ENCODE data around the gene TLE4.
"Not testable (repeated sequence)": the region's sequence is repeated elsewhere in the genome, so short reads cannot be mapped to it uniquely, and the experiment has no call there.

TLE4 gene

DNA sequence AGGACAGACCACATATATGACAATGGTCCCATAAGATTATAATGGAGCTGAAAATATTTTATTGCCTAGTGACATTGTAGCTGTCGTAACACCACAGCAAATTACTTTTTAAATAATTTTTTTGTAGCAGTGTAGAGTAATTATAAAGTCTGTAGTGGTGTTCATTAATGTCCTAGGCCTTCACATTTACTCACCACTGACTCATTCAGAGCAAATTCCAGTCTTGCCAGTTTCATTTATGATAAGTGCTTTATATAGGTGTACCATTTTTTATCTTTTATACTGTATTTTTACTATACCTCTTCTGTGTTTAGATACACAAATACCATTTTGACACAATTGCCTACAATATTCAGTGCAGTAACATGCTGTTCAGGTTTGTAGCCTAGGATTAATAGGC is 67.6 kb downstream of the TLE4 start:
- no peak for DNase-seq

DNA sequence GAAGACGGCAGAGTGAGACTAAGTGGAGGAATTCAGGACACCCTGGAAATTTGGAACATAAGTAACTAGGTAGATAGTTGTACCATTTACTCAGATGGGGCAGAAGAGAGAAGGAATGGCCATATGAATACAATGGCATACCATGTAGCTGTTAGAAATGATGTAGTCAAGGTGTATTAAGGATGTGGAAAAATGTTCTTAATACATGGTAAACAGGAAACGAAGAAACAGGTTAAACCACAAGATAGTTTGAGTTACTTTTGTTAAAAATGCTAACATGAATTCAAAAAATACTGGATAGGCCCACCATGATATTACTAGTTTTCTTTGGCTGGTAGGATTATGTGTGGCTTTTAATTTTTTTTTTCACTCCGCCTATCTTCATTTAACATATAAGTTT is 68.3 kb downstream of the TLE4 start:
- DNase-seq: not testable (repeated sequence)

DNA sequence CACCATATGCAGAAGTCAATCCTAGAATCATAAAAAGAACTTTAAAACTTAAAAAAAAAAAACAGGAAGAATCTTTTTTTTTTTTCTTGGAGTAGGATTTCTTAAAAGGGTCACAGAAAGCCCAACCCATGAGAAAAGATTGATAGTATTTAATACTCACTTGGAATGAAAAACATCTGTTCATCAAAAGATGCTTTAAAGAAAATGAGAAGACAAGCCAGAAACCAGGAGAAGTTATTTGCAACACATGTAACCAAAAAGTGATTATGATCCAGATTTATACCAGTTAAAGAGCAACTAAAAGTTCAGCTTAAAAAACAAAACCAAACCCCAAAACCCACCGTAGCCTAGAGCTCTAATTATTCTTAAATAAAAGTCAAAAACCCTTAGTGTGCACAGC is 69.3 kb downstream of the TLE4 start:
- DNase-seq: no peak

DNA sequence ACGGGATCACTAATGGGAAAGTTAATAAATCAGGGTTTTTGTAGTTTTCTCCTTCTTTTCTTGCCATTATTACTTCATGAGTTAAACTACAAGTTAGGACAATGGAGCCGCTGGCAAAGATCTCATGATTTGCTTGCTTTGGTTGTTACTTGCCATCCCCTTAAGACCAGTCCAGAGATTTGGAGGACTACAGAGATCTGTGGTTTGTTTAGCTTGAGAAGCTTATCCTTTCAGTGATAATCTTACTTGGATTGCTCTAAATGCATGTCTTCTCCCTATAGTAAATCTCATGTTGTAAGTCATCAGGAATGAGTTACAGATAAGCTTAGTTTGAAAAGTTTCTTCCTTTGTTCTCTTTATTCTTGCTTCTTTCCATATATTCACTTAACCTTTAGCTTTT is 70.9 kb downstream of the TLE4 start:
- no peak for DNase-seq

DNA sequence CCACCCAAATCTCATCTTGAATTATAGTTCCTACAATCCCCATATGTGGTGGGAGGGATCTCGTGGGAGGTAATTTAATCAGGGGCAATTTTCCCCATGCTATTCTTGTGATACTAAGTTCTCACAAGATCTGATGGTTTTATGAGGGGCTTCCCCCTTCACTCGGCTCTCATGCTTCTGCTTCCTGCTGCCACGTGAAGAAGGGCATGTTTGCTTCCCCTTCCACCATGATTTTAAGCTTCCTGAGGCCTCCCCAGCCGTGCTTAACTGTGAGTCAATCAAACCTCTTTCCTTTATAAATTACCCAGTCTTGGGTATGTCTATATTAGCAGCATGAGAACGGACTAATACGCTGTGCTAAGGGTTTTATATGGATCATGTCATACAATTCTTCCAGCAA is 72.3 kb downstream of the TLE4 start:
- DNase-seq: no peak

DNA sequence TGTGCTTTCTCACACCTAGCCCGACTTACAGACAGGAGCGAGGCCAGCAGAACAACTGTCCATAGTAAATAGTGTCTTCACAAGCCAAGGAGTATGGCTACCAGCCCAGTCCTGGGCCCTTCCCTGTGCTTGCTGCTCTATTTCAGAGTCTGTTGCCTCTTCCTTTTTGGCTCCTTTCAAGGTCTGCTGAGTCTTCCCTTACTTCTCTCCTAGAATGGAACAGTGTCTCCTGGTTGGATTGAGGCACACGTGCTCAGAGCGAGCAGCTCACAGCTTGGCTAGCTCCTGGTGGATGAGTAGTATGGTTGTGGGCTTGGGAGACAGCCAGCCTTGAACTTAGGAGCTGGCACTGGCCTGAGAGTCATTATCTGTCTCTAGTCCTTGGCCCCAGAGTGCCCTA is 72.8 kb downstream of the TLE4 start:
- DNase-seq: no peak

DNA sequence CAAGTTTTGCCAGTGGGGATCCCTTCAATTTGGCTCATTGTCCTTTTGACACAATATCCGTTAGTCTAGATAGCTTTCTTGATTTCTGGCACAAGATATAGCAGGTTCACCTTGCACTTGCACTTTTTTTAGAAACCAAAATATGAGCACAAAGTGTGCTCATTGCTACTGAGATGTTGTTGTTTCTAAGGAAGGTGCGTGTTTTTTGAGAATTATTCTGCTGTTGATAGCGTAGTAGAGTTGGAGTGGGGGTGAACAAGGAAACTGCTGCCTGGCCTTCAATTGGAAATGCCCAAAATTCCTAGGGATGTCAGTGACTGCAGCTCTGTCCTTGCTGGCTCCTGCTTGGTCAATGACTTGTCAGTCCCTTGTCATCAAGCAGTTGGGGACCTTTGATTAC is 73.3 kb downstream of the TLE4 start:
- no peak for DNase-seq

DNA sequence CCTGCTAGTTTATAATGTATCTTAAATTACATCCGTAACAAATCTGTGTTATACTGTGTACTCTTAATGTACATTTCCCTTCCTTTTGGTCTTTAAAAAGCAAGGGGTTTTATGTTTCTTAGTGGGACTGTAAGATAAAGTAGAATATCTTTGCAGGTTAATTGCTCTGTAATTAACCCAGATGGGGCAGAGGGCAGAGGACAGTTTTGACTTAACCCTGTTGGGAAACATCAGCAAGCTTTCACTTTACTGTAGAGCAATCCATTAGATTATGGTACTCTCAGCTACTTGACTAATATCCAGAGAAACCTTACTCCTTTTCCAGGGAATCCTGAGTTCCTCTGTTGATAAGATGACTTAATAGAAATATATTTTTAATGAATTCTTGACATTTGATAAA is 74.3 kb downstream of the TLE4 start:
- no peak for DNase-seq

DNA sequence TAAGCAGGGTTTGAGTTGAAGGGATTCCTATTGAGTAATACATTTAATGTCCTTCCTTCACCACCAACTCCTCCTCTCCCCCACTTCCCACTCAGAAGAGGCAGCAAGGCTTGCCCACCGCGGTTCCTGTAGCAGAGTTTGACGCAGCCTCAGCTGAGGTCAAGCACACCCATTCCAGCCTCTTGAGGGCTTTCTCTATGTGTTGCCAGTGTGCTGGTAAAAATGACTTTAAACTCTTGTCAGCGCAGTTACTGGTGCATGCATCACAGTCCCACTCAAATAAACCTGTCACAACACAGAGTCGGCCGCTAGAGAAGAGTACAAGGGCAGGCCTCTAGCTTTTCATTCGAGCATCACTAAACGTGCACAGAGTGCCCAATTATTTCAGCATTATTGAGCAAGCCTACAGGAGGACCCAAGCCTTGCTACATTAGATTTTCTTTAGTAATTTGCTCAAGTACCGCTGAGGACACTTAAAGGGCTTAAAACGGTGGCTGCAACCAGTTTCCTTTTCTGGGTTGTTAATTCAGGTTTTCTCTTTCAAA is 79.6 kb downstream of the TLE4 start:
- DNase-seq: peak; percentile 33

DNA sequence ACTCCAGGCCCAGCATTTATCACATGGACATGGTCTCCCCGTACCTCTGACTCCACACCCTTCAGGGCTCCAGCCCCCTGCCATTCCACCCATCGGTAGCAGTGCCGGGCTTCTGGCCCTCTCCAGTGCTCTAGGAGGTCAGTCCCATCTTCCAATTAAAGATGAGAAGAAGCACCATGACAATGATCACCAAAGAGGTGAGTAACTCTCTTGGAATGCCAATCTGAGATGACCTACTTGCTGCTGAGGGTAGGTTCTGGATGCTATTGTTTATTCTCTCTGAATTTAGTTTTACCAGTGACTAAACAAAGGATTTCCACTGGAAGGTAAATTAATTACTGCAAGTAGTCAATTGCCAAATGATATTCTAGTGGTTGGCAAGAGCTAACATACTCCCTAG is 80.8 kb downstream of the TLE4 start:
- no peak for DNase-seq

DNA sequence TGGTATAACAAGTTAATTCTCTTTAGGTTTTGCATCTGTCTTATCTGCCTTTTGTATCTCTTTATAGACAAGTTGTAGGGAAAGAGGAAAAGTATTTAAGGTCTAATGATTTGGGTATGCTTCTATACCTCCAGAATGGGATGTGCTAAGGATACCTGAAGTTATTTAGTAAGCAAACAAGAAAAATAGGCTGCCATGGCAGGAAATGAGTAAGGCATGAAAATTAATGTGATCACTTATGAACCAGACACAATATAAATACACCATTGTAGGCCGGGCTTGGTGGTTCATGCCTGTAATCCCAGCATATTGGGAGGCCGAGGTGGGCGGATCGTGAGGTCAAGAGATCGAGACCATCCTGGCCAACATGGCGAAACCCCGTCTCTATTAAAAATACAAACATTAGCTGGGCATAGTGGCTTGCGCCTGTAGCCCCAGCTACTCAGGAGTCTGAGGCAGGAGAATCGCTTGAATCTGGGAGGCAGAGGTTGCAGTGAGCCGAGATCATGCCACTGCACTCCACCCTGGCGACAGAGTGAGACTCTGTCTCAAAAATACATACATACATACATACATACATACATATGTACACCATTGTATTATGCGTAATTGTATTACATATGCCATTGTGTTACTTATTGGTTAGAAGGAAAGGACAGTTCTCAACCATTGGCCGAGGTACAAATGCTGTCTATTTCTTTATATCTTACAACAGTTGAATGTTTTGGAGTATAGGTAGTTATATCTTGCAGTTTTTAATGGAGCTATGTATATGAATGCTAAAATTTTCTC is 83.0 kb downstream of the TLE4 start:
- DNase-seq: not testable (repeated sequence)

DNA sequence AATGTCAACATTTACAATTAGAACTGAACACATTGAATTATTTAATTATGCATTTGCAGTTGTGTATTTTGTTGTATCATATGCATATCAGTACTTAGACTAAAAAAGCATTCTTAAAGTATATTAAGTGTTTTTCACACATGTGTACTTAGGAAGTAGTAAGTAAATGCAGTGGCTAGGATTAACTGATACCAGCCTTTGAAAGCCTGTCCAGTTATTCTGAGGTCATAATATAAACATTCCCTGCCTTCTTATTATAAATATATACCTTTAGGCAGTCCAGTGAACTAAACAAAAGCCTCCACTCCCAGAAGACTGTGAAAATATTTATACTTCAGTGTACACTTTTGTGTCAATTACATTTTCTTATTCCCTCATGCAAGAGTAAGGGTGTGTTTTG is 83.8 kb downstream of the TLE4 start:
- DNase-seq: no peak

DNA sequence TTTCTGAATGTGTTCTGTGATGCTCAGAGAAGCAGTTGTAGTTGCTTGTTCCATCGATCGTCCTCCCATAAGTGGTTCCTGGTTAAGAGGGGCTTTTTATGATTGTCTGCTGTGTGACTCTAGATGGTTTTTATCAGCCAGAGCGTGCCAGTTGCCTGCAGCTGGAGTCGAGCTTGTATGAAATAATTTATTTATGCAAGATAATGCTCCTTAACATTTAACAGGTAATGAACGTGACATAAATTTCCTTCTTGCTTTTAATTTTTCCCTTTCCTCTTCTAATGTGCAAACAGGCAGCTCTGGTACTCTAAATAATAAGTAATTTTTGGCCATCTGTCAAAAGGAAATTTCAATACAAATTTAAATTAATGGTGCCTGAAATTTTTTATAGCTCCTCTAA is 84.4 kb downstream of the TLE4 start:
- DNase-seq: no peak

DNA sequence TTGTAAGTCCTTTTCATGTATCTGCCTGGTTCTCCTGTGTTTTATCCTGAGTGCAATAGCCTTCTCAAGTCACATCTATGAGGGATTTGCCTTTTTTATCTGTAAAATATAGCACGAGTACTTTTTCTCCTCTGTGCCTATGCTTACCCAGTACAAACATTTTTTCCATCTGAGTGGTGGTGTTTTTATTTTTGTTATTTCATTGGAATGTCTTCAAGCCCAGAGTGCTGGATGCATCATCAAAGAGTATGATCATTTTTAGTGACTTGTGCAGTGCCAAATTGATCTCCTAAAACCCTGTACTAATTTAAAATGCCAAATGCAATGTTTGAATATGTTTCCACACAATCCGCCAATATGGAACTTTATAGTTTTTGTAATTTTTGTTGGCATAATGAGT is 86.1 kb downstream of the TLE4 start:
- DNase-seq: no peak

DNA sequence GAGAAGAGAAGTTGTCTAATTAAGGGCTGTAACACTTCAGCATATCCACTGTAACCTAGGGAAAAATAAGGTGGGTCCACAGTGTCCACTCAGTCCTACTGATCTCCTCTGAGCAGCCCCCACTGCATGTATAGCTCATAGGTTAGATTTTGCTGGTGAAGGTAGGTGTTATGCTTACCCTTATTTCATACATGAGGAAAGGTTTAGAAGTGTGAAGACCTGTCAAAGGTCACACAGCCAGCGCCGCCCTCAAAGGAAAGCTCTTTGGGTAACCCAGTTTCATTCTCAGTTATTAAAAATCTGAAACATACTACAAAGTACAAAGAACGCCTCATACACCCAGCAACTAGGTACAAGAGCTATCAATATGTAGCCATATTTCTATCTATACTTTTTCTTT is 87.2 kb downstream of the TLE4 start:
- no peak for DNase-seq

DNA sequence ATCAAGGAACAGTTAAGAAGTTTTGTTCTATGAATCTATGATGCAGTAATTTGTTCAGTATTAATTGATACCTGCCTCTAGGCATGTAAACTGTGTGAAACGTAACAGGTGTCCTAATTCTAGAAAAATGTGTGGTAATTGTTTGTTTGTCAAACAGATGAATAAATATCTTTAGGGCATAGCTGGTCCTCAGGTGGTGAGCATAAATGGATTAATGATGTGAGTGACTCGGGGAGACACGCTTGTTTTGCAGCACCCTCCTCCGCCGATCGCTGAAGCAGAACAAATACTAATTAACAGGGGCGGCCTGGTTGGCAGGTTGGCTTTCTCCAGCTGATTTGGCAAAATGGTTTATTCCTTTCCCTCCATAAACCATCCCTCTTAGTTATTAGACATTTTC is 88.8 kb downstream of the TLE4 start:
- DNase-seq: peak; percentile 24

DNA sequence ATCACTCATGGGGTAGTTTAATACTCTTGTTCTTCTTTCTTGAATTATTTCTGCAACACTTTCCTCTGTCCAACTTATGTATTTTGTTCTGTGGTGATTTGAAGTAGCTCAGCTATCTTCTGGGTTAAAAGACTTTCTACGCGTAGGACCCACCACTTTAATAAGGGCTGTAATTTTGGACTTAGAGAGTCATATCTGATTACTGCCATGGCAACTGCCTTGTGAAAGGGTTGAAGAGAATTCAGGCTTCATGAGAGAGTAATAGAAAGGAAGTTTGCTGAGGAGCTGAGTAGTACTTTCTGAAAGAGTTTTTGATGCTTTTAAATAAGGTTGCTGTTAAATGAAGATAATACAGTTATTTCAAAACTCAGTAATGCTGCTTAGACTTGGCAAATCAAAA is 89.5 kb downstream of the TLE4 start:
- DNase-seq: no peak

DNA sequence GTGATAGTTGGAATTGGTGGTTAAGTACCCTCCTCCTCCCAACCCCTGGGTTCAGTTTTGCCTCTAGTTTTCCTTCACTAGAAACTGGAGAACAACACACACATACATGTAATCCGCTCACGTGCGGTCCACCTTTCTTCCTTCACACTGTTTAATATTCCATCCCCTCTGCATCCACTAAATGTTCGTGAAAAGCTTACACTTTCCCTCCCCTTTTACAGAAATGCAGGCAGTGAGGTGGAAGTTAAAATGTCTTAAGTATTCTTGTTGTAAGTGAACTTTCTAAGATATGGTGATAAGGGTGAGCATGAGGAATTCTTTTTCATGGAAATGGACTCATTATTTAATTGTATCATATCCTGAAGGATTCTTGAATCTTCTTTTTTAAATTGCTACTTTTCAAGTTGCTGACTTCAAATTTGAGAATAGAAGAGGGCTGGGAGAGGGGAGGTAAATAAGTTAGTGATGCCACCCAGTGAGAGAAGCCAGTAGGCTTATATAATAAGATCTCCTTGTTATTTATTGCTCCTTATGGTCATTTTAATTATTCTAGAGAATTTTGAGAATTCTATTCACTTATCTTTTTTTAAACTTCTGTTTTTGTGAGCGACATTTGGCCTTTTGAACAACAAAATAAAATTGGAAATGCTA is 90.2 kb downstream of the TLE4 start:
- DNase-seq: no peak

DNA sequence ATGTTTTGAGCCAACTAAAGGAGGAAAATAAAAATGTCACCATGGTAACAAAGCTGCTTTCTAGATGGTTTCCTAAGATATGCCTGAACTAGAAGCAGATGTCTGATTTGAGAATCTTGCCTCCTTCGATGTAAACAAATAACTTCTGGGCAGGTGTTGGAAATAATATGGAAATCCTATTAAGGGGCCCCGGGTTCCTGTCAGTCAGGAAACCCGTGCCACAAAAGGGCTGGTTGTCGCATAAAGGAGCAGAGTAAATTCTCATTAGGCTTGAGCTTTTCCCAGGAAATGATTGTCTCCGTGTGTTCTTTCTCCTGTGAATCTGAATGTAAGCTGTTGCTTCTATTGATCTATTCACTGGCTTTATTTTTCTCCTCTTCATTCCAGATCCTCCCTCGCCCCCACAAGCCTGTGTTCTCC is 90.8 kb downstream of the TLE4 start:
- DNase-seq: no peak

DNA sequence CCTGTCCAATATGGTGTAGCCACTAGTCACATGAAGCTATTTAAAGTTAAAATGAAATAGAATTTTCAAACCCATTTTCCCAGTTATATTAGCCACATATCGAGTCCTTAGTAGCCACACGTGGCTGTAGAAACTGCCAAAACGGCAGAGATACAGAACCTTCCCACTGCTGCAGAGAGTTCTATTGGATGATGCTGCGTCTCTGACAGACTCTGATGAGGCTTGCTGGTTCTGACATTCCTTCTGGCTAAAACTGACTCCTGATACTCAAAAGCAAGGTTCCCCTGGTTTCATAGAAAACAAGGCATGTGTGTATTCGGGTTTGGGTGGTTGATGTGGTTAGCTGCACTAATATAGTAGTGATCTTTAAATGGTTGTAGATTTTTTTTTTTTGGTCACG is 91.5 kb downstream of the TLE4 start:
- no peak for DNase-seq

DNA sequence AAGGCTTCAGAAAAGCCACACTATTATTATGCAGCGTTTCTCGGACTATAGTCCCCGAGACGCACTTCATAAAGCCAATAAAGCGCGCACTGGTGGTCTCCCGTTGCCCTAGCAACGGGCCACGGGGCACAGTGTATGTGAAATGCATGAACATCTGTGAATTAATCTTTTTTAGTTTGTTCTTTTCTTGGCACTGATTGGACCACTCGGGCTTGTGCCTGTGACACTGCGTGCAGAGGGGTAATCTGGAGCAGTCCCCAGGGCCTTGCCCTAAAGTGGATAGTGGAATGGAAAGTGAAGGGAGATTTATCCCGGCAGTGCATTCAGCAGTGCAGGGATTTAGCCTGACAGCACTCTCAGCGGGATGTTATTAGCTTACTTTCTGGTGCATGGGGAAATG is 92.1 kb downstream of the TLE4 start:
- DNase-seq: no peak

DNA sequence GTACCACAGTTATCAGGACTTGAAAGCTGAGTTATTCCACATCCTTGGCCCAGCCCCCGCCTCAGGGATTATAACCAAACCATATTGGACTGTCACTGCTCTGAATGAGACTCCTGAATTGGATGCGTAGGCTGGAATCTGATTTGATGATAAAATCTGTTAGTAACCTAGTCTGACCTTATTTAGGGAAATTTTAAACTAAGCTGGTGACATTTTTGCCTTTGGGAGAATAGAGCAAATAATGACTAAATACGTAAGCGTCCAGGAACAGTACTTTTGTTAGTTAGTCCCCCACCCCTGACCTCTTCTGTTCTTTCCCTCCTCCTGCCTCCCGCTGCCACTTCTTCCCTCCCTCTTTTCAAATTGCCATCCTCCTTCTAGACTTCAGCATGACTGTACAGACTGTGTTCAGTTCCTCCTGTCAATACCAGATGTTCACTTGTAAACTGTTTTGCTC is 92.6 kb downstream of the TLE4 start:
- DNase-seq: no peak

DNA sequence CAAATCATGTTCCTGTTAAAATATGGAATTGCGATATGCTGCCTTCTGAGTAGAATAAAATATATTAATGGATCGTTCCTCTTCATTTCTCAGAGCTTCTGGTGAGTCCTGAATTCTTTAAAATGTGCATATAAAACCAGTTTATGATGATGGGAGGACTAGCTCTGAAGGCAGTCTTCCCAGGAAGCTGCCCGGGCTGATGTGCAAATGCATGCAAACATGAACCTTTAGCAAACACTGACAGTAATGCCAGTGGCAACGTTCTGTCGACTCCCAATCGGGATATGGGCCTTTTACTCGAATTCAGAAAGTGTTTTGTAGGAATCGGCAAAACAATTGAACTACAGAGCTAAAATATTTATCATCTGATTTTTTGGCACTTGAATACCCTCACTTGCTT is 93.6 kb downstream of the TLE4 start:
- DNase-seq: no peak

DNA sequence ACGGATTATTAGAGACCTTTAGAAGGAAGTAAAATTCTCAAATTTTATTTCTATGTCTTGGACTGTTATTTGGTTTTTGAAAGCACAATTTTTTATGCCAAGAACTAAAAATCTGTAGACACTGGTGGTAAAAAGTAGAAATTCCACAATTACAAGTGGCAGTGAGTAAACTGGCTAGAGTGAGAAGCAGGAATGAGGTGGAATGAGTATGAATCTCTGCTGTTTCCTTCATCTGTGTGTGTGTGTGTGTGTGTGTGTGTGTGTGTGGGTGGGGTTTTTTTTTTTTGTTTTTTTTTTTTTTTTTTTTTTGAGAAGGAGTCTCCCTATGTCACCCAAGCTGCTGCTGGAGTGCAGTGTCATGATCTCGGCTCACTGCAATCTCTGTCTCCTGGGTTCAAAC is 94.2 kb downstream of the TLE4 start:
- DNase-seq: no peak

DNA sequence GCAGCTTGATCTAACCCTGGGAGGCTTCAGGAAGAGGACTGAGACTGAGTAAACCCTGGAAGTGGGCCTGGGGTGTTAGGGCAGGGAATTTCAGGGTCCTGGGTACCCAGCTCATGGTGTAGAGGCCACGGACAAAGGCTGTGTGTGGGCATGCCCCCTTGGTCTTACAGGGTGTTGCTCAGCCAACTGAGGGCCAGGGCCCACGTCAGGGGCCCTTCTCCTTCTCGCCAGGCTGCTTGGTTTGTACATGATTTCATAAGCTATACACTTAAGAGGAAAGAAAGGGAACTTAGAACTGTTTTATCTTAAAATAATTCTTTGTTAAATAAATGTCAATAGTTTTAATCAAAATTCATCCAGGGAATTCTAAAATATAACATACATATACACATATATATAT is 95.4 kb downstream of the TLE4 start:
- no peak for DNase-seq
